ENCODE results near the gene AMFR. TPM values are rescaled to one million over a fixed set of nuclear protein-coding genes. Genes with fewer than 3 reads are reported as not detected.
"Not testable (repeated sequence)": the region's sequence is repeated elsewhere in the genome, so short reads cannot be mapped to it uniquely, and the experiment has no call there.

Gene AMFR
- polyA plus RNA-seq, 1 donor: 42.9 TPM

GRCh38 chr16:56423584-56424403, 1.6 kb downstream of the AMFR start:
- DNase-seq: no peak

GRCh38 chr16:56422896-56423441, 2.4 kb downstream of the AMFR start:
- no peak for DNase-seq

- no peak for DNase-seq
Measured at GRCh38 chr16:56421976-56422669, 3.2 kb downstream of the AMFR start.

GRCh38 chr16:56421313-56421712, 4.0 kb downstream of the AMFR start:
- no peak for DNase-seq

GRCh38 chr16:56420613-56421012, 4.7 kb downstream of the AMFR start:
- no peak for DNase-seq

- DNase-seq: no peak
Measured at GRCh38 chr16:56419740-56420548, 5.4 kb downstream of the AMFR start.

- no peak for DNase-seq
Measured at GRCh38 chr16:56417138-56417537, 8.2 kb downstream of the AMFR start.

GRCh38 chr16:56415875-56416274, 9.5 kb downstream of the AMFR start:
- no peak for DNase-seq

- DNase-seq: no peak
Measured at GRCh38 chr16:56414366-56414765, 11.0 kb downstream of the AMFR start.

GRCh38 chr16:56413381-56413780, 12.0 kb downstream of the AMFR start:
- DNase-seq: no peak

GRCh38 chr16:56411624-56412023, 13.7 kb downstream of the AMFR start:
- no peak for DNase-seq

GRCh38 chr16:56411123-56411522, 14.2 kb downstream of the AMFR start:
- no peak for DNase-seq

GRCh38 chr16:56409195-56409594, 16.1 kb downstream of the AMFR start:
- DNase-seq: no peak

GRCh38 chr16:56408379-56409098, 16.8 kb downstream of the AMFR start:
- DNase-seq: no peak

- DNase-seq: no peak
Measured at GRCh38 chr16:56405977-56406672, 19.2 kb downstream of the AMFR start.

GRCh38 chr16:56401482-56401881, 23.9 kb downstream of the AMFR start:
- no peak for DNase-seq

- DNase-seq: no peak
Measured at GRCh38 chr16:56400458-56400857, 24.9 kb downstream of the AMFR start.

GRCh38 chr16:56399486-56399885, 25.9 kb downstream of the AMFR start:
- DNase-seq: no peak

GRCh38 chr16:56399047-56399446, 26.3 kb downstream of the AMFR start:
- DNase-seq: no peak

GRCh38 chr16:56396724-56397123, 28.6 kb downstream of the AMFR start:
- not testable (repeated sequence) for DNase-seq

GRCh38 chr16:56389554-56389953, 35.8 kb downstream of the AMFR start:
- DNase-seq: no peak

GRCh38 chr16:56388209-56388608, 37.1 kb downstream of the AMFR start:
- DNase-seq: no peak
